ENCODE measurements around the gene ISOC2.

The ISOC2 gene

DNA sequence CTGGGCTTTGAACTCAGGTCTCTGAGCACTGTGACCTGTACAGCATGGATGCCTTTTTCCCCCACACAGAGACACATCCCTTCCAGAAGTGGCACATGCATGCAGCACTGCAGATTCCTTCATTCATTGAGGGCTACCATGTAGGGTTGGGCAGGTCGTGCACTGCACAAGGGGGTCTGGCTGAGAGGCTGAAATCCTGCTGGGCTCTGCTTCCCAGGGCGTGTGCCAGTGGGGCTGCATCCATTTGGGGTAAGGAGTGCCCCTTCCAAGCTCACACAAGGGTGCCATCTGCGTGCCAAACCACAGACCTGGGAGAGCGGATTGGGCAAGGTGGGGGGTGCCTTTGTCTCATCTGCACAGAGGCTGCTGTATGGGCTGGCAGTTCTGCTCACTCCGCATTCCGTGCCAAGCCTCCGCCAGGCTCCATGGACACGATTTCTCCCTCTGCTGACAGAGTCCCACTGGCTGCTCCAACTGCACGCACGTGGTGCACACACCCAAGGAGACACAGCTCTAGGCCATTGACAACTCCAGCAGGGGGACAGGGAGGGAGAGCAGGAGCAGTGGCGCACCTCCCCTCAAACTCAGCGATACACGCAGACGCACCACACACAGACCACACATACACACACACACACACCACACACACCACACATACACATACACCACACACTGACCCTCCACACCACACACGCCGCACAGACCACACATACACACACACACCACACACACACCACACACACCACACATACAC, 13.8 kb downstream of the ISOC2 start:
- no peak overlapping the region for H3K27ac ChIP-seq
- no peak overlapping the region for H3K4me3 ChIP-seq
- DNase-seq (ENCODE audit: low spot score): no peak

DNA sequence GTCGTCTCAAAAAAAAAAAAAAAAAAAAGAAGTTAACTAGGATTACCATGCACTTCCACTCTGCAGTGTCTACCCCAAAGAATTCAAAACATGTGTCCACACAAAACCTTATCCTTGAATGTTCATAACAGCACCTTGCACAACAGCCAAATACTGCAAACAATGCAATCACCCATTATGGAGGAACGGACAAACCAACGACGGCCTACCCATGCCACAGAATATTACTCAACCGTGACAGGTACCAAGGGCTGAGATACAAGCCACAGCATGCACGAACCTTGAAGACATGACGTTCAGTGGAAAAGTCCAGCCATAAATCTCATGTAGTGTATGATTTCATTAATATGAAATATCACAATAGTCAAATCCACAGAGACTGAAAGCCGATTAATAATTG, 15.4 kb downstream of the ISOC2 start:
- Histone ChIP-seq H3K27ac (no peak overlapping the region), H3K4me3 (no peak overlapping the region)
- TF ChIP-seq, protein P1, sequence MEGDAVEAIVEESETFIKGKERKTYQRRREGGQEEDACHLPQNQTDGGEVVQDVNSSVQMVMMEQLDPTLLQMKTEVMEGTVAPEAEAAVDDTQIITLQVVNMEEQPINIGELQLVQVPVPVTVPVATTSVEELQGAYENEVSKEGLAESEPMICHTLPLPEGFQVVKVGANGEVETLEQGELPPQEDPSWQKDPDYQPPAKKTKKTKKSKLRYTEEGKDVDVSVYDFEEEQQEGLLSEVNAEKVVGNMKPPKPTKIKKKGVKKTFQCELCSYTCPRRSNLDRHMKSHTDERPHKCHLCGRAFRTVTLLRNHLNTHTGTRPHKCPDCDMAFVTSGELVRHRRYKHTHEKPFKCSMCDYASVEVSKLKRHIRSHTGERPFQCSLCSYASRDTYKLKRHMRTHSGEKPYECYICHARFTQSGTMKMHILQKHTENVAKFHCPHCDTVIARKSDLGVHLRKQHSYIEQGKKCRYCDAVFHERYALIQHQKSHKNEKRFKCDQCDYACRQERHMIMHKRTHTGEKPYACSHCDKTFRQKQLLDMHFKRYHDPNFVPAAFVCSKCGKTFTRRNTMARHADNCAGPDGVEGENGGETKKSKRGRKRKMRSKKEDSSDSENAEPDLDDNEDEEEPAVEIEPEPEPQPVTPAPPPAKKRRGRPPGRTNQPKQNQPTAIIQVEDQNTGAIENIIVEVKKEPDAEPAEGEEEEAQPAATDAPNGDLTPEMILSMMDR (IDR thresholded peaks at IDR 0.05): no peak
- DNase-seq (ENCODE audit: low spot score): no peak

More for the DNA sequence above, 13.8 kb downstream of the ISOC2 start:
- TF ChIP-seq, protein P1 (IDR thresholded peaks at IDR 0.05): no peak

DNA sequence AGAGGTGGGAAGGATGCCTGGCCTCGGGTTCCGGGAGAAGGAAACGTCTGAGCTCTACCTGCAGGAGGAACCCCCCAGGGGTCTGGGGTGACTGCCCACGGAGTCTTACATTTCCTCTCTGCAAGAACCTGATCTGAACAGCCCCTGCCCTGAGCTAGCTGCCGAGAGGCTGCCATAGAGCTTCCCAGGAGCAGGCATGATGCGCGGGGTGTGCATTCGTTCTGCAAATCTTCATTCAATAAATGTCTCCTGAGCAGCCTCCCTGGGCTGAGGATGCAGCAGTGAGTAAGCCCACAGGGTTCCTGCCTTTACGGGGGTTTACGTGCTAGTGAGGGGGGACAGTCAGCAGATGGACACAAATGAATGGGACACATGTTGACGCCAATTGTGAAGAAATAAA, 16.8 kb downstream of the ISOC2 start:
- TF ChIP-seq, protein P1 (IDR thresholded peaks at IDR 0.05): no peak
- no peak overlapping the region for H3K4me3 ChIP-seq
- DNase-seq (ENCODE audit: low spot score): no peak
- no peak overlapping the region for H3K27ac ChIP-seq

DNA sequence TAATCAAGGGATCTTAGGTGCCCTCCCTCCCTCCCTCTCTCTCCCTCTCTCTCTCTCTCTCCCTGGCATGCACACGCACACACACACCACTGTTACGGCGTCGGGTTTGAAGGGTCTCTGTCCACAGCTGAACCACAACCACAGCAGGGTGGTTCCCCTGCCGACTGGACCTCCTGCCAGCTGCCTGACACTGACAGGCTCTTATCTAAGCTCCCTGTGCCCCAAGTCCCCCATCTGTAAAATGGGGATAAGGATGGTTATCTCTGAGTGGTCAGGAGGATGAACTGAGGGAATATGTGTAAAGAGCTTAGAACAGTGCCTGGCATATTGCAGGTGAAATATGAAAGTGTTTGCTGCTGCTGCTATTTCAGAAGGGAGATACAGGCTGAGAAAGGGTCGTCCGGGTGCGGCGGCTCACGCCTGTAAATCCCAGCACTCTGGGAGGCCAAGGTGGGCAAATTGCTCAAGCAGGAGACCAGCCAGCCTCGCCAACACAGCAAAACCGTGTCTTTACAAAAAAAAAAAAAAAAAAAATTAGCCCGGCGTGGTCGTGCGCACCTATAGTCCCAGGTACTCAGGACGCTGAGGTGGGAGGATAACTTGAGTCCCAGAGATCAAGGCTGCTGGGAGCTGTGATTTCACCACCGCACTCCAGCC, 17.5 kb downstream of the ISOC2 start:
- no peak for DNase-seq (ENCODE audit: low spot score)
- Histone ChIP-seq H3K27ac (no peak overlapping the region), H3K4me3 (no peak overlapping the region)
- TF ChIP-seq, protein P1 (IDR thresholded peaks at IDR 0.05): no peak

DNA sequence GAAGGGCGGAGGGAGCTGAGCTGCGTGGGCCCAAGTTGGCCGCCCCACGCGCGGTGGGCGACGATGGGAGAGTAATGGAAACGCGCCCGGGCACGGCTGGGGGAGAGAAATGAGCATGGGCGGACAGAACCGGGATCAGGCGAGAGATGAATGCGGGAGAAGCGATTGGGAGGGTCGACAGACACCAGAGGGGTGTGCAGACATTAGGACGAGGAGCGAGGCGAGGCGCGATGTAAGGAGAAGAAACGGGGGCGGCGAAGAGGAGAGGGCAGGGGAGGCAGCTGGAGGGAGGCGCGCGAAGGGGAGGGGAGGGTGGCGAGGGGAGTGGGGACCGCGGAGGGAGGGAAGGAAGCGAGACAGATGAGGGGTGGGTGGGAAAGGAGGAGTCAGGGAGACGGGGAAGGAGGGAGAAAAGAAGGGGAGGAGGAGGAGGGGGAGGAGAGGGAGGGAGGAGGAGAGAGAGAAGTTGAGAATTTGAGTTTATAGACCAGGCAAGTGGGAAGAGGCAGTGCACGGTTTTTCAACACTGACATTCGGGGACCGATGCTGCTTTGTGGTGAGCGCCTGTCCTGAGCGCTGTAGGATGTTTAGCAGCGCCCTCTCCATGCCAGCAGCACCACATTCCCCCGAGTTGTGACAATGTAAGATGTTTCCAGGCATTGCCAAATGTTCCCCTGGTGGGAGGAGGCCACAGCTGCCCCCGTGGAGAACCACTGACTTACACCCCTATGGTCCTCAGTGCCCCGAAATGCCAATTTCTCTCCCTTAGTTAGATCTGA, 18.2 kb downstream of the ISOC2 start, which contains the start of gene SHISA7:
SHISA7 (minus strand) TSS at position 256 of the 779 bp plus-strand sequence. CDS start 437 bp downstream, outside the sequence.
- TF ChIP-seq, protein P1 (IDR thresholded peaks at IDR 0.05): no peak
- no peak within 1 kb of the TSS for H3K27ac ChIP-seq
- H3K4me3 ChIP-seq: no peak within 1 kb of the TSS
- DNase-seq (ENCODE audit: low spot score): no peak

DNA sequence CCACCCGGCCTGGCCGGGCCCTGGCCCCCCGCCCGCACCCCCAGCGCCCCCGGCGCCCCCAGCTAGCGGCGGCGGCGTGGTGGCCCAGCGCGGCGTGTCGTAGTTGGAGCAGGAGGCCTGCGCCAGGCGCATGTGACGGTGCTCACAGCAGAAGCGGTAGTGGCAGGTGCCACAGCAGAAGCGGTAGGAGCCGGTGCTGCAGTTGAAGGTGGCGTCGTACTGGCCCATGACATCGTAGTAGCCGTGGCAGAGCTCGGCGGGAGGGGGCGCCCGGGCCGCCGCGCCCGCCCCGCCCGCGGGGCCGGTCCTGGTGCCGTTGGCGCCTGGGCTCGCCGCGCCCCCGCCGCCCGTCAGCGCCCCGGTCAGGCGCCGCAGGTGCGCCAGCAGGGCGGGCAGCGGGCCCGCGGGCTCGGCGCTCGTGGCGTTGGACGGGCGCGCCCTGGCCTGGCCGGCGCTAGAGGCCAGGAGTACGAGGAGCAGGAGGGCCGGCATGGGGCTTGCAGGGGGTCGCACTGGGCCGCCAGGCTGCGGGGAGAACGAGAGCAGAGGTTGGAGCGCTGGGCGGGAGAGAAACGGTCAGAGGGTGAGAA, 19.0 kb downstream of the ISOC2 start:
- TF ChIP-seq, protein P1 (IDR thresholded peaks at IDR 0.05): no peak

More for the DNA sequence above, 19.0 kb downstream of the ISOC2 start:
- no peak overlapping the region for H3K27ac ChIP-seq
- H3K4me3 ChIP-seq: no peak overlapping the region
- DNase-seq (ENCODE audit: low spot score): no peak

Data from coronary artery (tissue), 2 donors.